Upper lobe of right lung (tissue), 1 donor: ENCODE data around the gene SNX30. TPM values are rescaled to one million over a fixed set of nuclear protein-coding genes. Genes with fewer than 3 reads are reported as not detected.

Experiments
- ATAC-seq: fragments of 200-7000 bp; cut with Tn5 transposase; one replicate; pipeline ENCODE4 v1.9.1; 2020; ENCODE audit warnings: mild to moderate bottlenecking, moderate library complexity
- DNase-seq: peaks from one replicate; pipeline ENCODE4 v3.0.0-alpha.2; 2020
- H3K27ac ChIP-seq: fragments of 200-600 bp; one replicate; pipeline ENCODE4 v1.8.0; 2022
- H3K27me3 ChIP-seq: fragments of 200-600 bp; one replicate; pipeline ENCODE4 v1.8.0; 2022; ENCODE audit warnings: mild to moderate bottlenecking
- H3K36me3 ChIP-seq: fragments of 200-600 bp; one replicate; pipeline ENCODE4 v1.8.0; 2022
- H3K4me1 ChIP-seq: fragments of 200-600 bp; one replicate; pipeline ENCODE4 v1.8.0; 2022
- H3K4me3 ChIP-seq: fragments of 200-600 bp; one replicate; pipeline ENCODE4 v1.8.0; 2022; ENCODE audit warnings: mild to moderate bottlenecking
- H3K9me3 ChIP-seq: fragments of 200-600 bp; one replicate; pipeline ENCODE4 v1.8.0; 2022
- CTCF ChIP-seq: fragments of 200-600 bp; IDR thresholded peaks from one replicate; pipeline ENCODE4 v1.8.0; 2022; ENCODE audit warnings: antibody characterized with exemption
- intact Hi-C: fragments of 100-400 bp; cut with DNase I; formaldehyde crosslinking; loops from one replicate; pipeline ENCODE4 v1.11.0; 2022
- total RNA-seq: library from RNA; stranded (reverse); fragmentation: NEBNext Ultra II Directional; extraction: Animal tissue kit (Norgen Biotek cat#: 25700); gene quantifications from one replicate; pipeline ENCODE4 v1.2.1, GENCODE V29; 2021
- donor health status: DM: no; HTN: yes; CAD: no; lungs with severe emphysema.

The SNX30 gene
- total RNA-seq, 1 donor from 2014 or later = 76.3 TPM

- DNase-seq (no peak), ATAC-seq (no peak)
- H3K27me3 ChIP-seq = no peaks in the 10 kb centered on the region
- H3K4me3 ChIP-seq = no peak overlapping the region
- no peak overlapping the region for H3K27ac ChIP-seq
- no peaks in the 10 kb centered on the region for H3K36me3 ChIP-seq
- TF ChIP-seq CTCF = no peak
- peaks cover 11% of the 10 kb centered on the region for H3K4me1 ChIP-seq
- H3K9me3 ChIP-seq = no peaks in the 10 kb centered on the region
- intact Hi-C loops = no loop called here
These were observed 3.5 kb upstream of the SNX30 start for GRCh38 chr9:112747094-112747493.

GRCh38 chr9:112750764-112751055 lies 150 bp downstream of the SNX30 start:
- intact Hi-C loops = no loop called here
- H3K27ac ChIP-seq = peak overlapping the region; percentile 85
- TF ChIP-seq CTCF = no peak
- H3K36me3 ChIP-seq = no peaks in the 10 kb centered on the region
- no peak for DNase-seq
- ATAC-seq = peak; percentile 13
- H3K4me1 ChIP-seq = peaks cover 42% of the 10 kb centered on the region
- H3K4me3 ChIP-seq = peak overlapping the region; percentile 78
- H3K27me3 ChIP-seq = no peaks in the 10 kb centered on the region
- H3K9me3 ChIP-seq = no peaks in the 10 kb centered on the region

- intact Hi-C loops = no loop called here
- Histone ChIP-seq H3K36me3 (no peaks in the 10 kb centered on the region), H3K27me3 (no peaks in the 10 kb centered on the region), H3K9me3 (no peaks in the 10 kb centered on the region), H3K27ac (peak overlapping the region; percentile 85), H3K4me3 (peak overlapping the region; percentile 78), H3K4me1 (peaks cover 45% of the 10 kb centered on the region)
- ATAC-seq (peak; percentile 42), DNase-seq (peak; percentile 83)
- TF ChIP-seq CTCF = no peak
These were observed 666 bp downstream of the SNX30 start for GRCh38 chr9:112751056-112751795.

GRCh38 chr9:112752334-112753125 lies 2.0 kb downstream of the SNX30 start:
- H3K36me3 ChIP-seq = no peaks in the 10 kb centered on the region
- H3K27ac ChIP-seq = peak overlapping the region; percentile 85
- no peak for ATAC-seq
- no peaks in the 10 kb centered on the region for H3K27me3 ChIP-seq
- no peaks in the 10 kb centered on the region for H3K9me3 ChIP-seq
- H3K4me1 ChIP-seq = peaks cover 45% of the 10 kb centered on the region
- TF ChIP-seq CTCF = no peak
- intact Hi-C loops = no loop called here
- peak overlapping the region; percentile 78 for H3K4me3 ChIP-seq
- no peak for DNase-seq

GRCh38 chr9:112753725-112754124 lies 3.2 kb downstream of the SNX30 start:
- peak overlapping the region; percentile 78 for H3K4me3 ChIP-seq

More at GRCh38 chr9:112753725-112754124, 3.2 kb downstream of the SNX30 start:
- DNase-seq (no peak), ATAC-seq (no peak)
- peak overlapping the region; percentile 71 for H3K27ac ChIP-seq
- TF ChIP-seq CTCF = no peak
- no peaks in the 10 kb centered on the region for H3K36me3 ChIP-seq
- H3K4me1 ChIP-seq = peaks cover 51% of the 10 kb centered on the region
- H3K27me3 ChIP-seq = no peaks in the 10 kb centered on the region
- H3K9me3 ChIP-seq = no peaks in the 10 kb centered on the region
- intact Hi-C loops = no loop called here
